Measurements from ENCODE around the gene MPND. TPM values are rescaled to one million over a fixed set of nuclear protein-coding genes. Genes with fewer than 3 reads are reported as not detected.

The MPND gene
- total RNA-seq, 1 experiment from 2014 or later = 24.3 TPM

DNA sequence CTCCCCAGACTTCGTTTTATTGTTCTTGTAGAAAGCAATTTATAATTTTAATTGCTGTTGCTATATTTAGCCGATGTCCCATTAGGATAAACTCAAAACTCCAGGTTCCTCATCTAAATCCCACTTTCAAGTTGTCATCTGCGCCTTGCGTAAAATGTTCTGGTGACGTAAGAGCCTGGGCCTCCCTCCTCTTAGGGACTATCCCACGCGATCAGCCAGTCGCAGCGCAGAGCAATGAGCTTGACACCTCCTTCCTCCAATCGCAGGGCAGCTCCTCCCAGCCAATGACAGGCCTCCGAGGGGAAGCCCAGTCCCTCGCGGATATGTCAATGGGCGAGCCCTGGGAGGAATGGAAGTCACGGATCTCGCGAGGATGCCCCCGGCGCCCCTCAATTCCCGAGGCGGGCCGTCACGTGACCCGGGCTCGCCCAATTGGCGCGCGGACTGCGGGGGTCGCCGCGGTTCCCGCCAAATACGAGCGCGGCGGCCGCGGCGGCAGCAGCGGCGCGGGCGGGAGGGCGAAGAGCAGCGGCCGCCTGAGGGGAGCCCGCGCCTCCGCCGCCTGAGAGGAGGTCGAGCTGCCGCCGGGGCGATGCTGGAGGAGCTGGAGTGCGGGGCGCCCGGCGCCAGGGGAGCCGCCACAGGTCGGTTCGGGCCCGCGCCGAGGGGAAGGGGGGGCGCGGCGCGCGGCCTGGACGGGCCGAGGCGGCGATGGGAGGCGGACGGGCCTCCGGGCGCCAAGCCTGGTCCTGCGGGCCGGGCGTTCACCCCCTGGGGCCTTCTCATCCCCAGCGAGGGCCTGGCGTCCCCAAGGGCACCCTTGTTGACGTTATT is 59.0 kb downstream of the MPND start, which contains the start of gene CHAF1A:
Gene CHAF1A, plus strand, starts transcription at position 470 of the 834 bp plus-strand sequence. Its CDS starts 123 bp downstream, at position 593.
- peaks cover 20% of the 10 kb centered on the region for H4K20me1 ChIP-seq (ENCODE audit: insufficient read depth)
- peak within 1 kb of the TSS; percentile 88 to 100 for H3K4me3 ChIP-seq (replicated peaks in 1 of 2; ENCODE audit: low read depth in 1 of 2, low read length in 2 of 2)
- H3K4me1 ChIP-seq (ENCODE audit: control insufficient read depth in 1 of 2, insufficient read depth in 2 of 2, low read length in 2 of 2) = peaks cover 16 to 44% of the 10 kb centered on the region in 2 experiments
- ChIA-PET RAD21 (ENCODE audit: low non-redundant PET in 1 of 2, low total read pairs in 2 of 2, uncharacterized antibody in 2 of 2, unreplicated experiment in 2 of 2) (no interaction called here), CTCF (interaction anchor here (0.6 to 2.2 kb wide), 10 partner anchors 12 to 389 kb away, joined by 3 to 25 read pairs (median 3); partner anchors contain the start of gene FEM1A), POLR2A (interaction anchor here (0.8 to 1.5 kb wide), 4 partner anchors 36 to 69 kb away, joined by 4 to 8 read pairs (median 6); partner anchors contain the start of genes HDGFL2 and MPND)
- intact Hi-C loops (cut with micrococcal nuclease) = loop anchor here (5.0 kb wide), 1 partner anchor 40 kb away; no protein-coding TSS in a partner anchor
- H3K27me3 ChIP-seq (ENCODE audit: insufficient read depth, low read length) = no peaks in the 10 kb centered on the region
- peak within 1 kb of the TSS; percentile 98 for H3K4me2 ChIP-seq (ENCODE audit: low read length)
- no peaks in the 10 kb centered on the region for H3K9me3 ChIP-seq (ENCODE audit: control insufficient read depth in 1 of 2, insufficient read depth in 1 of 2, low read depth in 1 of 2, low read length in 2 of 2)
- ATAC-seq (peak; percentile 91), DNase-seq (ENCODE audit: low read depth, low spot score) (peak; percentile 100)
- H3K36me3 ChIP-seq (ENCODE audit: control insufficient read depth in 1 of 2, insufficient read depth in 2 of 2, low read length in 2 of 2) = peaks cover 0 to 21% of the 10 kb centered on the region in 2 experiments; a peak in 3 of 4 replicates
- H2AFZ ChIP-seq (ENCODE audit: low read depth, low read length, poor library complexity, severe bottlenecking) = no peak within 1 kb of the TSS
- peak within 1 kb of the TSS; percentile 99 for H3K9ac ChIP-seq (ENCODE audit: low read length)
- peaks cover 77% of the 10 kb centered on the region for H3K79me2 ChIP-seq (ENCODE audit: insufficient read depth, low read length)
- no TSS peak for BruUV-seq (replicated peaks)
- H3K27ac ChIP-seq (ENCODE audit: low read depth, low read length) = peak within 1 kb of the TSS; percentile 85
- no peaks in the 10 kb centered on the region for H3K9me2 ChIP-seq (ENCODE audit: insufficient read depth)
- TF ChIP-seq POLR2AphosphoS5 (IDR thresholded peaks at IDR 0.05; ENCODE audit: low read depth, low read length) (peak; percentile 54), RAD21 (IDR thresholded peaks at IDR 0.05; ENCODE audit: low read depth) (no peak), SRF (IDR thresholded peaks at IDR 0.05; ENCODE audit: low read depth) (peak; percentile 35; the same call in 1 of the 2 replicates), CBX3 (IDR thresholded peaks at IDR 0.05; ENCODE audit: low read depth) (no peak), ZFX (IDR thresholded peaks at IDR 0.05) (peak; percentile 92), POLR2A (IDR thresholded peaks at IDR 0.05; ENCODE audit: borderline replicate concordance, extremely low read depth, insufficient read depth, insufficient read length) (peak; percentile 47), FOSL1 (IDR thresholded peaks at IDR 0.05; ENCODE audit: low read depth) (no peak), SP1 (IDR thresholded peaks at IDR 0.05; ENCODE audit: low read depth) (peak; percentile 98), ELF1 (IDR thresholded peaks at IDR 0.05; ENCODE audit: borderline replicate concordance, low read depth) (no peak), TCF7L2 (IDR thresholded peaks at IDR 0.05; ENCODE audit: borderline replicate concordance, extremely low read depth, insufficient read depth, insufficient read length) (no peak), SIN3A (IDR thresholded peaks at IDR 0.05; ENCODE audit: low read depth) (0 out of 2 replicates have a peak, but pooled peaks have one; percentile 43), YY1 (IDR thresholded peaks at IDR 0.05; ENCODE audit: extremely low read depth, insufficient replicate concordance, low read depth, low read length) (peak; percentile 20), ZNF274 (IDR thresholded peaks at IDR 0.05; ENCODE audit: low read depth, low read length) (no peak), EGR1 (IDR thresholded peaks at IDR 0.05; ENCODE audit: low read depth) (no peak), CEBPB (IDR thresholded peaks at IDR 0.05; ENCODE audit: low read depth) (peak; percentile 74; the same call in 1 of the 2 replicates), JUND (IDR thresholded peaks at IDR 0.05) (no peak), EZH2phosphoT487 (IDR thresholded peaks at IDR 0.05; ENCODE audit: borderline replicate concordance) (no peak)
- TF ChIP-seq, protein P1, sequence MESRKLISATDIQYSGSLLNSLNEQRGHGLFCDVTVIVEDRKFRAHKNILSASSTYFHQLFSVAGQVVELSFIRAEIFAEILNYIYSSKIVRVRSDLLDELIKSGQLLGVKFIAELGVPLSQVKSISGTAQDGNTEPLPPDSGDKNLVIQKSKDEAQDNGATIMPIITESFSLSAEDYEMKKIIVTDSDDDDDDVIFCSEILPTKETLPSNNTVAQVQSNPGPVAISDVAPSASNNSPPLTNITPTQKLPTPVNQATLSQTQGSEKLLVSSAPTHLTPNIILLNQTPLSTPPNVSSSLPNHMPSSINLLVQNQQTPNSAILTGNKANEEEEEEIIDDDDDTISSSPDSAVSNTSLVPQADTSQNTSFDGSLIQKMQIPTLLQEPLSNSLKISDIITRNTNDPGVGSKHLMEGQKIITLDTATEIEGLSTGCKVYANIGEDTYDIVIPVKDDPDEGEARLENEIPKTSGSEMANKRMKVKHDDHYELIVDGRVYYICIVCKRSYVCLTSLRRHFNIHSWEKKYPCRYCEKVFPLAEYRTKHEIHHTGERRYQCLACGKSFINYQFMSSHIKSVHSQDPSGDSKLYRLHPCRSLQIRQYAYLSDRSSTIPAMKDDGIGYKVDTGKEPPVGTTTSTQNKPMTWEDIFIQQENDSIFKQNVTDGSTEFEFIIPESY (IDR thresholded peaks at IDR 0.05; ENCODE audit: extremely low read depth, insufficient replicate concordance, low read length) = peak; percentile 97
- TF ChIP-seq, protein P2, sequence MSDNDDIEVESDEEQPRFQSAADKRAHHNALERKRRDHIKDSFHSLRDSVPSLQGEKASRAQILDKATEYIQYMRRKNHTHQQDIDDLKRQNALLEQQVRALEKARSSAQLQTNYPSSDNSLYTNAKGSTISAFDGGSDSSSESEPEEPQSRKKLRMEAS (IDR thresholded peaks at IDR 0.05) = peak; percentile 55; the same call in 1 of the 2 replicates
- TF ChIP-seq, protein P3, sequence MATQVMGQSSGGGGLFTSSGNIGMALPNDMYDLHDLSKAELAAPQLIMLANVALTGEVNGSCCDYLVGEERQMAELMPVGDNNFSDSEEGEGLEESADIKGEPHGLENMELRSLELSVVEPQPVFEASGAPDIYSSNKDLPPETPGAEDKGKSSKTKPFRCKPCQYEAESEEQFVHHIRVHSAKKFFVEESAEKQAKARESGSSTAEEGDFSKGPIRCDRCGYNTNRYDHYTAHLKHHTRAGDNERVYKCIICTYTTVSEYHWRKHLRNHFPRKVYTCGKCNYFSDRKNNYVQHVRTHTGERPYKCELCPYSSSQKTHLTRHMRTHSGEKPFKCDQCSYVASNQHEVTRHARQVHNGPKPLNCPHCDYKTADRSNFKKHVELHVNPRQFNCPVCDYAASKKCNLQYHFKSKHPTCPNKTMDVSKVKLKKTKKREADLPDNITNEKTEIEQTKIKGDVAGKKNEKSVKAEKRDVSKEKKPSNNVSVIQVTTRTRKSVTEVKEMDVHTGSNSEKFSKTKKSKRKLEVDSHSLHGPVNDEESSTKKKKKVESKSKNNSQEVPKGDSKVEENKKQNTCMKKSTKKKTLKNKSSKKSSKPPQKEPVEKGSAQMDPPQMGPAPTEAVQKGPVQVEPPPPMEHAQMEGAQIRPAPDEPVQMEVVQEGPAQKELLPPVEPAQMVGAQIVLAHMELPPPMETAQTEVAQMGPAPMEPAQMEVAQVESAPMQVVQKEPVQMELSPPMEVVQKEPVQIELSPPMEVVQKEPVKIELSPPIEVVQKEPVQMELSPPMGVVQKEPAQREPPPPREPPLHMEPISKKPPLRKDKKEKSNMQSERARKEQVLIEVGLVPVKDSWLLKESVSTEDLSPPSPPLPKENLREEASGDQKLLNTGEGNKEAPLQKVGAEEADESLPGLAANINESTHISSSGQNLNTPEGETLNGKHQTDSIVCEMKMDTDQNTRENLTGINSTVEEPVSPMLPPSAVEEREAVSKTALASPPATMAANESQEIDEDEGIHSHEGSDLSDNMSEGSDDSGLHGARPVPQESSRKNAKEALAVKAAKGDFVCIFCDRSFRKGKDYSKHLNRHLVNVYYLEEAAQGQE (IDR thresholded peaks at IDR 0.05; ENCODE audit: low read depth) = no peak
- TF ChIP-seq, protein P4, sequence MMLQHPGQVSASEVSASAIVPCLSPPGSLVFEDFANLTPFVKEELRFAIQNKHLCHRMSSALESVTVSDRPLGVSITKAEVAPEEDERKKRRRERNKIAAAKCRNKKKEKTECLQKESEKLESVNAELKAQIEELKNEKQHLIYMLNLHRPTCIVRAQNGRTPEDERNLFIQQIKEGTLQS (IDR thresholded peaks at IDR 0.05) = no peak
